NCI-H345 treated with DMSO at 0.1 percent for 48 hours (cell line): ENCODE results near the gene MST1.

Experiments used
- DNase-seq: peaks from one replicate; lab custom pipeline; 2025; ENCODE audit not compliant: unreplicated experiment; lab: John Stamatoyannopoulos, UW

MST1 gene

GRCh38 chr3:49638445-49638844, 50.8 kb downstream of the MST1 start:
- DNase-seq, result no peak

GRCh38 chr3:49636883-49637609, 52.2 kb downstream of the MST1 start:
- no peak for DNase-seq

DNA sequence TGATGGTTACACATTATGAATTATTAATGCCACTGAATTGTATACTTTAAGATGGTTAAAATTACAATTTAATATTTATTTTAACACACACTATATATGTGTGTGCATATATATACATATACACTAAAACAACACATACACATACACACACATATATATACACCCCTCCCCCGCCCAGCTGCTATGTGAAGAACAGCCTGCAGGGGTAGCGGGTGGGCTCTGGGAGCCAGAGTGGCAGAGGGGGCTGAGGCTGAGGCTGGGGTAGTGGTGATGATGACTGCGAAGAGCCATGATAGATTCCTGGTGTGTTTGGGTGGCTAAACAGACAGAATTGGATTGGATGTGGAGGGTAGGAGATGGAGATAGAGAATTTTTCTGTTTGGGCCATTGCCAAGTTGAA, 54.5 kb downstream of the MST1 start:
- no peak for DNase-seq
